ELF-1 (cell line): ENCODE results near the gene TLCD5.
A peak's percentile ranks its signal among the peaks of the same experiment; 100 is the strongest.

Experiments used
- DNase-seq: peaks from one replicate; pipeline ENCODE4 v3.0.0-alpha.2; 2016; ENCODE audit warnings: low read depth, low spot score

TLCD5 gene

GRCh38 chr11:120337355-120338106 lies 12.4 kb downstream of the TLCD5 start:
- no peak for DNase-seq

DNA sequence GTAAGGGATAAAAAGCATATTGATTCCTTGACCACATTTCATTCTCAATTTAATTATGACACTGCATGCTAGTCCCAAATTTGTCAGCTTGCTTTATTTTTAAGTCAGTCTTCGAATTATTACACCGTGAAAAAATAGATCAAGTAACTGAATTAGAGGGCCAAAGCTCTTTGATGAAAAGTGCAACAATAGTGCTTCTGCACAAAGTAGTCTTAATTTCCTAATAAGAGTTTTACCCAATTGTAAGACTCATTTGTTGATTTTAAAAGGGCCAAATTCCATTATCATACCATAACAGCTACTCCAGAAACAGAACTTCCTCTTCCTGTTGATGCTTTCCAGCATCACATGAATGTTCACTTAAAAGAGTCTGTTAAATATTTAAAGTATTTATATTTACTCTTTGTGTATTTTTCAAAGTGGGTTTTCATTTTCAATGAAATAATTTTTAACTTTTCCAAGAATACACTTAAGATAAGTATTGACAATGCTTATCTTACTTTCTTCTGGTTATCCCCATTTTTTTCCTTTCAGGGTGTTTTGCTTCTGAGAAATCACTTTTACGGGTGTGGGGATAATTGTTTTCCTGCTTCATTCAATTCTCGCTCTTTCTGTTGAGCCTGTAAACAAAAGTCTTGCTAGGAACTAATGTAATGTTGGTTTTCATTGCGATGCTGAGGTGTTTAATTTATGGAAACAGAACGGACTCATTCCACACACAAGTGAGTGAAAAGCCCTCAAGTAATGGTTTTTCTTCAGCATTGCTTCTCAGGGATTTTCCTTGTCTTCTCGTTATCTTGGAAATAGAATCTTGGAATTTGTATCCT lies 13.2 kb downstream of the TLCD5 start:
- DNase-seq, result no peak

GRCh38 chr11:120339394-120339890 lies 14.3 kb downstream of the TLCD5 start:
- peak; percentile 52 for DNase-seq

DNA sequence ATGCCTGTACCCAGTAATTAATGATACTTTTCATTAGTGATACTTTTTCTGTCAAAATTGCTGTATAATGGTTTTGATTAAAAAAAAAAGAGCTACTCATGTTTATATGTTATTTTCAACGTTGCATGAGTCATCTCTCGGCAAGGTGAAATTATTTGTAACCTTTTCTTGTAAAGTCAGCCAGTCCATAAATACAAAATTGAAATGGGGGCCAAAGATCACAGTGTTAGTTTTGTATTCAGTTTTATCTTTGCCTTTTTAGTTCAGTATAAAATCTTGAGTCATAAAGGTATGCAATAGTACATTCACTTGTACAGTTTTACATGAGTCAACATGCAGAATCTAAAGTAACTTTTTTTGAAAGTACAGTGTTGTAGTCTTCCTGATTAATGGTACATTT lies 15.4 kb downstream of the TLCD5 start:
- DNase-seq, result no peak

DNA sequence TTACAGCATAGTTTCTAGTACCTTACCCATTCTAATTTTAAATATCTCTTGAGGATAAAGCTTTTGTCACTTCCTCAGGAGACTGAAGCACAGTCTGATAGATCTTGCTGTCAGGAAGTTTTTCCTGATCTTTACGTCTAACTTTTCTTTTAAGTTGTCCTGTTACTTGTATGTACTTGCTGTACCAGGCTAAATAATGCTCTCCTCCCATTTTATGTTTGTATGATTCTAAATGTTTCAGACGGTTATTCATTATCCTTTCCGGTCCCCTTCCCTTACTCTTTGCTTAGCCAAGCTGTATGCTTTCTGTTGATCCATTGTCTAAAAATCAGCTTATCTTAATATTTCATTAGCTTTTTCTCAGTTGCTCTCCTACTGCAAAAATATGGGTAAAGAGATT lies 17.1 kb downstream of the TLCD5 start:
- no peak for DNase-seq

GRCh38 chr11:120342678-120343077 lies 17.6 kb downstream of the TLCD5 start:
- no peak for DNase-seq

DNA sequence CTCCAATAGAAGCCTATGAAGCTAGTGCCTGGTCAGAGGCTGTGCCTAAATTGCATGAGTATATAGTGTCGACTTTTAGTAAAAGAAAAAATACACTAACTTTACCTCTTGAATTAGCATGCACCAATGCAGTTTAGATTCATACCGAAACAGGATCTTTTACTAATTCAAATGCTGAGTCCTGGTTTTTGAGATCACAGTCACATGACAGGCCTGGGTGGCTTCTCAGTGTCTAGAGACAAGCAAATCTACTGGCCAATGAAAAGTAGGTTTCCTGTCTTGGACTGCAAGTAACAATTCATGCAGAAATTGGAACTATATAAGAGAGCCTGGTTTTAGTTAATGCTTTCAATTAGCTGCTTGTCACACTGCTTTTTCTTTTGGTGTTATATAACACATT lies 18.3 kb downstream of the TLCD5 start:
- no peak for DNase-seq

DNA sequence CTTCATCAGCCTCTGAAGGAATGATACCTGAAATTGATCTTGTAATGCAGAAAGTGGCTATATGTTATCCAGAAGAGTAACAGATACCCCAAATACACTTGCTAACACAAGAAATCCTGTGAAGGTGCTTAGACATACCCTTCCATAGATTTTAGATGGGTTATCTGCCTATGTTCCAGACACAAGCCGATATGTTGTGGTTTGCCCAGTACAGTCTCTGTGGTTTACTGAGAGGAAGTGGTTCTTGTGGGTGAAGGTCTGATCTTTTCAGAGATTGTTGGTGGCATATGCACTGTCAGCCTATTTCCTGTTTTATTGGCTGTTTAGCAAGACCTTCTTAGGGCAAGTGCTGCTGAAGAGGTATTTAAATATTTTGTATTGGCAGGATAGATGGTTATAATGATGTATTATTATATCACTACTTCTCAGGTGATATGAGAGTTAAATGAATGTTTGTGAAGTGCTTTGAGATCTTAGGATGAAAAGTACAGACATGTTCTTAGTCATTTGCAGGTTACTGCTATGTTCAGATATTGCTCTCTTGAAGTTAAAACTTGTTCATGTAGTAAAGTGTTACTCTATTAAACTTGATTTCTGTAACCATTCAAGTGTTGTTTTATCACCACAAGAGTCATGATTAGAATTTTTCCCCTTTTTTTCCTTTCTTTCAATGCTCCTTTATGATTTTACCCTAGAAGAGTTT lies 19.4 kb downstream of the TLCD5 start:
- DNase-seq, result no peak

DNA sequence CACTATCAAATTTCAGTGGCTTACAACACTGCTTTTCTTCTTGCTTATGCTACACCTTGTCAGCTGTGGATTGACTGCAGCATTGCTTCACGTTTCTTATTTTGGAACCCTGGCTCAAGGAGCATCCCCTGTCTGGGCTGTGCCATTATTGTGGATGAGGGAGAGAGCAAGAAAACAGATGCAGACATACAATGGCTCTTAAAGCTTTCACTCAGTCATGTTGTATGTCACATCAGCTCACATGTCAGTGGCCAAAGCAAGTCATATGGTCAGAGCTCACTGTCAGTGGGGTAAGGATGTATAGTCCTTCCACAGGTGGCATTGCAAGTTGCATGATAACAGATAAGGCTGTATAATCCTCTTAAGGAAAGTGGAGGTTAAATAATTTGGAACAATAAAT lies 21.1 kb downstream of the TLCD5 start:
- DNase-seq, result no peak

DNA sequence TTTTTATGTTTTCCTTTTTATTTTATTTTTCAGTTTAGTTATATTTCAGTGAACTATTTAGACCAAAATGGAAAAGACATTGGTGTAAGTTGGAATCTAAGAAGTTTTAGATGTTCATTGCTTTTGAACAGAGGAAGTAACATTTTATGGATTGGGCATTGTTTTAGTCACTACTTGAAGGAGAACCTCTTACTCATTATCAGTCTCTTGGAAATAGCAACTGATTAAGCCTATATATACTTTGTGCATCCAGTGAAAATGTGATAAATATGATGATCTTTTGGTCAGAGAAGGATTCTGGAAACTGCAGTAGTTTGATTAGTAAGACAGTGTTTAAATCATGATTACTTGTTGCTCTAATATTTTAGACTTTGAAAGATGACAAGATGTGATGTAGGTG lies 25.5 kb downstream of the TLCD5 start:
- no peak for DNase-seq

DNA sequence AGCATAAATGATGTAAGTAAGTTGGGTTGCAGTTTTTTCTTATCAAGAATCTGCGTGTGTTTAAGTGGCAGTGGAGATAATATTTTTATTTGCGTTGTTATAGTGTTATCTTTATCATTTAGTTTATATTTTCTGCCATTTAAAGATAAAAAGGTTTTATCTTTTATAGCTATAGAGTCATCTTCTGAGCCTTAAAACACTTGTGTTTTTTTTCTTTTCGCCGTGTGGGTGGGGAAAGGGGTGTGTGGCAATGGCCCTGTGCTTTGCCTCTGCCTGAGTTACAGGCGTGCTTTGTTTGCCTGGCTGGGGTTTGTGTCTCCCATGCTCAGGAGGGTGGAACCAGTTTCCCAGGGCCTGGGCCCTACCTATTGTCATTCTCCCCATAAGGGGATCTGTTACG lies 27.3 kb downstream of the TLCD5 start:
- peak; percentile 33 for DNase-seq

- peak; percentile 76 for DNase-seq
Observed at GRCh38 chr11:120354068-120354467, 29.0 kb downstream of the TLCD5 start.

DNA sequence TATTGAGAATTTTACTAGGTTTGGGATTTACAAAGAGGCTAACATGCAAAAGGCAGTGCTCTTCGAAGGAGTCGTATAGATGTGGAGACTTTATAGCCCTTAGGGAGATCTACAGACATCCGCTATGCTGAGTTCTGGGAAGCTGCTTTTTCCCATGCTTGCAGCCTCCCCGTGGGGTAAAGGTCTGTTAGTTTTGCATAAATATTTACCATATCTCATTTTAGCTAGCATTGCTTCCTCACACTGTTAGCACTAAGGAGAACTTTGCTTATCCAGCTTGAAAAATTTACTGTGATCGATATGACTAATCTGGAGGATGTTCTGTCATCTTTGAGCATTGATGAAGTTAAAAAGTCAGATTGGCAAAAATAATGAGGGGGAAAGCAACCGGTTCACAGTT lies 29.7 kb downstream of the TLCD5 start:
- no peak for DNase-seq

- DNase-seq, result no peak
Observed at GRCh38 chr11:120357620-120358019, 32.5 kb downstream of the TLCD5 start.

DNA sequence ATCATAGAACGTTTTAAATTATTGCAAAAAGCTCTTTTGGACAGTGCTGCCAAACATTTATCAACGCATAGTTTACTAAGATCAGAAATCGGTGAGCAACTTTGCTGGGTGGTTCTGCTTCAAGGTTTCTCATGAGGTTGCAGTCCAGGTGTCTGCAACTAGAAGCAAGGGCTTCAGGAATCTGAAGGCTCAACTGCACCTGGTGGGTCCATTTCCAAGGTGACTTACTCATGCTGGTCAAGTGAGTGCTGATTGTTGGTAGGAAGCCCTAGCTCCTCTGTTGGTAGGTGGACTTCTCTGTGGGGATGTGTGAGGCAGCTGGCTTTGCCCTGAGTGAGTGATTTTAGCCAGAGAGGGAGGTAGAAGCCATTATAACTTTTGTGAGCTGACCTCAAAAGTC lies 33.6 kb downstream of the TLCD5 start:
- DNase-seq, result no peak

- DNase-seq, result no peak
Observed at GRCh38 chr11:120363436-120363835, 38.3 kb downstream of the TLCD5 start.

GRCh38 chr11:120365512-120365911 lies 40.4 kb downstream of the TLCD5 start:
- no peak for DNase-seq

DNA sequence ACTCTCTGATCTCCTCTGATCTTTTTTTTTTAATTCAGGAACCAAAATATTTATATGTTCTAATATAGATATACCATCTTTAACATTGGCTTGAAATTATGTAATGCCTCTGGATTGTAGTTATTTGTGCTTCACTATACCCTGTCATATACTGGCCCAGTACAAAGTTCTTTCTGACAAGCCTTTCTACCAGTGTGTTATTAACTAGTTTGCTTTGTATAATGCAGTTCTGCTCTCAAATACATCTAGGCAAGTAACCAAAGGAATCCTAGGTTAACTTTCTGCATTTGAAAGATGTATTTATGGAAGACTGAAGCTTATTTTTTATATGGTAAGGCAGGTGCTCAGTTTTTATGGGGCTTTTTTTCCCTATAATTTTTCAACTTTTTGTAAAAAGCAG lies 47.2 kb downstream of the TLCD5 start:
- DNase-seq, result no peak

GRCh38 chr11:120375076-120375475 lies 50.0 kb downstream of the TLCD5 start:
- DNase-seq, result no peak

DNA sequence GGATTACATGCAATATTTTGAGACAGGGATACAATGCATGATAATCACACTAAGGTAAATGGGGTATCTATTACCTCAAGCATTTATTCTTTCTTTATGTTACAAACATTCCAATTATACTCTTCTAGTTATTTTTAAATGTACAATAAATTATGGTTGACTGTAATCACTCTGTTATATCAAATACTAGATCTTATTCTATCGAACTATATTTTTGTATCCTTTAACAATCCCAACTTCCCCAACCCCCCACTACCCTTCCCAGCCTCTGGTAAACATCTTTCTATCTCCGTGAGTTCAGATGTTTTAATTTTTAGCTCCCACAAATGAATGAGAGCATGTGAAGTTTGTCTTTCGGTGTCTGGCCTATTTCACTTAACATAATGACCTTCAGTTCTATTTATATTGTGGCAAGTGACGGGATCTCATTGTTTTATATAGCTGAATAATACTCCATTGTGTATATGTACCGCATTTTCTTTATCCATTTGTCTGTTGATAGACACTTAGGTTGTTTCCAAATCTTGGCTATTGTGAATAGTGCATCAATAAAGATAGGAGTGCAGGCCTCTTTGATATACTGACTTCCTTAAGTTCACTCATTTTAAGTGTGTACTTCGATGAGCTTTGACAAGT lies 51.6 kb downstream of the TLCD5 start:
- DNase-seq, result no peak

DNA sequence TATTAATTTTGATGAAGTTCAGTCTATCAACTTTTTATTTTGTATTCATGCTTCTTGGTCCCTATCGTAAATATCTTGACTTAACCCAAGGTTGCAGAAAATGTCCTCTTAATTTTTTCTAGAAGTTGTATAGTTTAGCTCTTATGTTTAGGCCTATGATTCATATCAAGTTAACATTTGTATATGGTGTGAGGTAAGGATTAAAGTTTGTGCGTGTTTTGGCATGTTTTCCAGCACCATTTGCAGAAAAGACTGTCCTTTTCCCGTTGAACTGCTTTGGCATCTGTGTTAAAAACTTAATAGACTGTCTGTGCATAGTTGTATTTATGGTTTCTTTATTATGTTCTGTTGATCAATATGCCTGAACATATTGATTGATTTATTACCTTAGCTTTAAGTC lies 53.4 kb downstream of the TLCD5 start:
- DNase-seq, result no peak

DNA sequence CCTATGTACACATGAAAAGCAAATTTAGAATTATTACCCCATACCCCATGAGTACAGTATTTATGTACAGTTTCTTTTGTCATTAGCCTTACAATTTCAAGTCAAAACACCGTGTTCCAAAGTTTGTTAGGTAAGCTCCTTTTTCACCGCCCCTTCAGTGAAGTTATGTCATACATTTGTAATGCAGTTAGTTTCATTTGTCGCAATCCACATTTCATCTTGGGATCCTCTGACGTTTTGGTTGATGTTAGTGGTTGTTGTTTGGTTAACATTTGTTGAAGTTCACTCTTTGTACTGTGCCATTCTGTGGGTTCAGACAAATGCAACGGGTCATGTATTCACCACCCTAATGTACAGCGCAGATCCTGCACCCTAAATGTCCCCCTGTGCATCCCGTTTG lies 56.3 kb downstream of the TLCD5 start:
- no peak for DNase-seq
